HG02938 (cell line): Measurements from ENCODE around the gene LHX3.

Experiments used
- ATAC-seq: cut with Tn5 transposase; IDR thresholded peaks from one replicate; pipeline ENCODE4 v1.9.1; 2021; ENCODE audit warnings: mild to moderate bottlenecking, moderate library complexity; ENCODE audit not compliant: unreplicated experiment

LHX3 gene

GRCh38 chr9:136209232-136209631, 4.3 kb upstream of the LHX3 start:
- ATAC-seq = no peak

- no peak for ATAC-seq
These were observed 3.7 kb upstream of the LHX3 start for GRCh38 chr9:136208675-136209074.

GRCh38 chr9:136207616-136208015, 2.7 kb upstream of the LHX3 start:
- no peak for ATAC-seq

GRCh38 chr9:136206602-136207275, 1.8 kb upstream of the LHX3 start:
- ATAC-seq = no peak

GRCh38 chr9:136205707-136205992, 722 bp upstream of the LHX3 start:
- ATAC-seq = no peak

- no peak for ATAC-seq
These were observed 653 bp downstream of the LHX3 start for GRCh38 chr9:136204145-136204805.

GRCh38 chr9:136203408-136204144, 1.4 kb downstream of the LHX3 start:
- ATAC-seq = no peak

GRCh38 chr9:136202454-136203407, 2.2 kb downstream of the LHX3 start:
- ATAC-seq = no peak

GRCh38 chr9:136201609-136202453, 3.1 kb downstream of the LHX3 start:
- ATAC-seq = no peak

- no peak for ATAC-seq
These were observed 3.8 kb downstream of the LHX3 start for GRCh38 chr9:136201174-136201573.

GRCh38 chr9:136200424-136200823, 4.5 kb downstream of the LHX3 start:
- ATAC-seq = no peak

GRCh38 chr9:136199391-136200288, 5.3 kb downstream of the LHX3 start:
- ATAC-seq = no peak

GRCh38 chr9:136198605-136199083, 6.3 kb downstream of the LHX3 start:
- ATAC-seq = no peak

GRCh38 chr9:136197930-136198604, 6.9 kb downstream of the LHX3 start:
- ATAC-seq = no peak

- no peak for ATAC-seq
These were observed 7.6 kb downstream of the LHX3 start for GRCh38 chr9:136197084-136197875.

- ATAC-seq = no peak
These were observed 8.4 kb downstream of the LHX3 start for GRCh38 chr9:136196404-136197083.

- no peak for ATAC-seq
These were observed 10.4 kb downstream of the LHX3 start for GRCh38 chr9:136194540-136194939.
